HG03571 (cell line): ENCODE results near the gene XPR1.
"Not testable (repeated sequence)": the region's sequence is repeated elsewhere in the genome, so short reads cannot be mapped to it uniquely, and the experiment has no call there.

Experiments
- ATAC-seq: cut with Tn5 transposase; IDR thresholded peaks from one replicate; pipeline ENCODE4 v1.9.1; 2021; ENCODE audit not compliant: unreplicated experiment

Gene XPR1

DNA sequence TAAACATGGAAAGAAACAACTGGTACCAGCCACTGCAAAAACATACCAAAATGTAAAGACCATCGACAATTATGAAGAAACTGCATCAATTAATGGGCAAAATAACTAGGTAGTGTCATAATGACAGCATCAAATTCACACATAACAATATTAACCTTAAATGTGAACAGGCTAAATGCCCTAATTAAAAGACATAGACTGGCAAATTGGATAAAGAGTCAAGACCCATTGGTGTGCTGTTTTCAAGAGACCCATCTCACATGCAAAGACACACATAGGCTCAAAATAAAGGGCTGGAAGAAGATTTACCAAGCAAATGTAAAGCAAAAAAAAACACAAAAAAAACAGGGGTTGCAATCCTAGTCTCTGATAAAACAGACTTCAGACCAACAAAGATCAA is 201.4 kb downstream of the XPR1 start:
- not testable (repeated sequence) for ATAC-seq

DNA sequence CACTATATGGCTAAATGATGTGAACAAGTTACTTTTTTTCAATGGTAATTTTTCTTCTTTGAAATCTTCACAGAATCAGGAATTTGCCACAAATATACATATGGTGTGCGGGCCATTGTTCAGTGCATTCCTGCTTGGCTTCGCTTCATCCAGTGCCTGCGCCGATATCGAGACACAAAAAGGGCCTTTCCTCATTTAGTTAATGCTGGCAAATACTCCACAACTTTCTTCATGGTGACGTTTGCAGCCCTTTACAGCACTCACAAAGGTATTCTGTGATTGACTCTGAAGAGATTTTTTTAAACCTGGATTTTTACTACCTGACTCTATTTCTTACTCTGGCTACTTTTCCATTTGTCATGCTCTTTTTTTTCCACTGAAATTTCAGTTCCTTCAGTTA is 204.6 kb downstream of the XPR1 start:
- ATAC-seq: no peak

DNA sequence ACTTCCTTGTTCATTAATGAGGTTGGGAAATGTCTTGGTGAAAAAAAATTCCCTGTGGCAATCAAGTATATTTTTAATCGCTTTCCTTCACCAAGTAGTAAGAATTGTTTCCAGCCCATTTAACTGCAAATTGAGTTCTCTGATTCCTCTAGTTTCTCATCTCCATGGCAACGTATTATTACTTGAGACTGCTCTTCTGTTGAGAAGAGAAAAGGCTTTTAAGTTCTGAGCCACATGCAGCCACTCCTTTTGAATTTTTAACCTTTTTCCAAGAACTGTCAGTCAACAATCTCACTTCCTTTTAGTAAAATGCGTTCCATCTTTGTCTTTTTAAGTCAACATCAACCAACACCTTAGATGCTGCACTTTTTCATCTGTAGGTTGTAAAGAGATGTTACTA is 205.2 kb downstream of the XPR1 start:
- ATAC-seq: no peak

DNA sequence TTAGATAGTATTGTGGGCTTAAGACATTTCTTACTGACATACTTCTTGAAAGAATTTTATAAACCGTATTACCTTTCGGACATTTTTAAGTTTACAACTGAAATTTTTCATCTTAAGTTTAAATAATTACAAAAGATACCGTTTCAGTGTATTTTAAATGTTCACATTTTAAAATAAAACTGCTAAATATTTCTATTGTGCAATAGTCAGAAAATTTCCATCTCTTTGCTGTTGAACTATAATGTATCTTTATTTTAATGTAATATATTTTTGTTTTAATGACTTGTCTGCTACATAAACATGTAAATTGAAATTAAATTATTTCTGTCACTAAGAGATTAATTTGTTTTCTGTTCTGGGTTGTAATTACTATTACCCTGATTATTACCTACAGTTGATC is 206.7 kb downstream of the XPR1 start:
- ATAC-seq: no peak

DNA sequence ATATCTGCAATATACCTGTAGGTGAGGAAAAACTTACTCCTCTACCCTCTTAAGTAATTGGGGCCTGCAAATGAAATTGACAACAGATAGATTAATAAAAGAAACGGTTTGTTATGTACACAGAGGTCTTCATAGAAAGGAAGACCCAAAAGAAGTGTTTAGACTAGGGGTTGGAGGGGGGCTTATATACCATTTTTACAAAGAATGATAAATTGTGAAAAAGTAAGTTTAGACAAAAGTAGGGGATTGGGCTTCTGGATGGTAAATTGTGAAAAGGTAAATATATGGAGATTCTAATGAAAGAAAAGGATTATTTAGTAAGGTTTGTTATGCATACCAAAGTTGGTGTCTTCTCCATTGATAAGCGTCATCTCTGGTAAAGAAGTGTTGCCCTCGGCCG is 207.7 kb downstream of the XPR1 start:
- ATAC-seq: no peak

DNA sequence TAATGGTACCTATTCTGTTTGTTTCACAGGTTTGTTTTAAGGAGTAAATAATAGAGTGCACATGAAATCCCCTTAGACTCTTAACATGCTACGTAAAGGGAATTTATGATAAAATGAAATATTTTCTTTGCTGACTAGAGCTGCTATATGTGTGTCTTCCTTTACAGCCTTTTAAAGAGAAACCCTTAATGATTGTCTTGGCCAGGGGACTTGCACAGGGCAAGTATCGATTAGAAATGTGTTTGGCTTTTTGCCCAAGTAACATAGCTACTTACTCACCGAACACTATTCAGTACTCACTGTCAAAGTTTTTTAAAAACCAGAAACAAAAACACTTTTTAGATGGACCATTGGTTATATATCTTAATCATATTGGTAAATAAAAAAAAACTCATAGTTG is 209.6 kb downstream of the XPR1 start:
- no peak for ATAC-seq

DNA sequence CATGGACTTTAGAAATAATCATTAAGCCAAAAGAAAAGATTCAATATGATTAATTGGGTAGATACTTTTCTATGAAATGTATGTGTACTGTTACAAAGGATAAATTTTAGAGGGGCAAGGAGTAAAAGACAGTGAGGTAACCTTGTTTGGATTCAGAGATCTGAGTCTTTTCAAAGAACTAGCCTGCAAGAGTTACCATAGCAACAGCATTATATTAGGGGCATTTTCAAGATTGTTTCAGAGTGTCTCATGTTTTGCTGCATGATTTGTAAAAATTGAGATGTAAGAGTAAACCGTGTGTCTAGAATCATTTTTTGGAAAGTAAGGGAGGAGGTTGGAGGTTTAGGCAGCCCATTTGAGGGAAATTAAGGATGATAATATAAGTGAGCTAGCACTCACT is 210.2 kb downstream of the XPR1 start:
- no peak for ATAC-seq

DNA sequence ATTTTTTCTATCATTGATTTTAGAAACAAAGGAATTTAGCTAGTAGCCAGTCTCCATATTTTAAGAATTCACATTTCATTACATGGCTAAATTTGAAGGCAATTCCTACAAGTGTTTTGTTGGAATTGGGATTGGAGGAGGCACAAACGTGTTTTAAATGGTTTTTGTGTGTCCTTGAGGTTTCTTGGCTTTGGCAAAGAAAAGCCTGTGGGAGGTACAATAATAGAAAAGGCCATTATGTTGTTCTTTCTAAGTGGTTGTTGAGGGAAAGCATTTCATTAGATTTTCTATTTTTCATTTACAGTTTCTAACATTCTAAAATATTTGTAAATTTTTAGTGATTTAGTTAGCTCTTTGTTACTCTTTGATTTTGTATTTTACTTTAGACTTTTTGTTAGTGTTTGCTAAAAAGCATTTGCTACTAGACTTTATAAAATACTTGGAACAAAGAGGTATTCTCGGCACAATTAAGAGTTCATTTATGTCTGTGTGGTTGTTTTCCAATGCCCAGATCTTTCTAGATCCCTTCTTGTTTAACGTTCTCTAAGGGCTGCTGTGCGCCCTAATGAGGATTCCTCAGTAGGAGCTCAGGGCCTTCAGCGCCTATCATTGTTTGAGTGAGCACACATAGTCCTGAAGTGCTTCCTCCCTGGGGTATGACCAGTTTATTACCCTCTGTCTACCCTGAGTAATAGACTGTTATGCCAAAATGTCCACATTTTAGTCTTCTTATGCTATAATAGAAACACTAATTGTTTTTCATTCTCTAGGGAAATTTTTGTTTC is 210.9 kb downstream of the XPR1 start:
- no peak for ATAC-seq

DNA sequence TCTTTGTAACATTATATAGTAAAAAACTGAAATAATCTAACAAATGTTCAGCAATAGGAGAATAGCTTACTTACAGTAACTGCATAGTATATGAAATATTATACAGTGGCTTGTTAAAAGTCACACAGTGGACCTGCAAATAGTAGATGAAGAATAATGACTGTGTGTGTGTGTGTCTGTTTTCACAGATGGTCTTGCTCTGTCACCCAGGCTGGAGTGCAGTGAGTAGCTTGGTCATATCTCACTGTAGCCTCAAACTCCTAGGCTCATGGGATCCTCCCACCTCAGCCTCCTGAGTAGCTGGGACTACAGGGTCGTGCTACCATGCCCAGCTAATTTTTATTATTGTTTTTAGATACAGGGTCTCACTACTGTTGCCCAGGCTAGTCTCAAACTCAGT is 213.5 kb downstream of the XPR1 start:
- ATAC-seq: no peak

DNA sequence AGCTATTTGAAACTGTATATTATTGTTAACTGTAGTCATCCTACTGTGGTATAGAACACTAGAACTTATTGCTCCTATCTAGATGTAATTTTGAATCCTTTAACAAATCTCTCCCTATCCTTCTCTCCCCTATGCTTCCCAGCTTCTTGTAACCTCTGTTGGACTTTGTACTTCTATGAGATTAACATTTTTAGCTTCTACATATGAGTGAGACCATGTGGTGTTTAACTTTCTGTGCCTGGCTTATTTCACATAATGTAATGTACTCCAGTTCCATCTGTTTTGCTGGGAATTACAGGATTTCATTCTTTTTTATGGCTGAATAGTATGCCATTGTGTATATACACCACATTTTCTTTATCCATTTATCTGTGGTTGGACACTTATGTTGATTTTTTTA is 216.4 kb downstream of the XPR1 start:
- no peak for ATAC-seq

DNA sequence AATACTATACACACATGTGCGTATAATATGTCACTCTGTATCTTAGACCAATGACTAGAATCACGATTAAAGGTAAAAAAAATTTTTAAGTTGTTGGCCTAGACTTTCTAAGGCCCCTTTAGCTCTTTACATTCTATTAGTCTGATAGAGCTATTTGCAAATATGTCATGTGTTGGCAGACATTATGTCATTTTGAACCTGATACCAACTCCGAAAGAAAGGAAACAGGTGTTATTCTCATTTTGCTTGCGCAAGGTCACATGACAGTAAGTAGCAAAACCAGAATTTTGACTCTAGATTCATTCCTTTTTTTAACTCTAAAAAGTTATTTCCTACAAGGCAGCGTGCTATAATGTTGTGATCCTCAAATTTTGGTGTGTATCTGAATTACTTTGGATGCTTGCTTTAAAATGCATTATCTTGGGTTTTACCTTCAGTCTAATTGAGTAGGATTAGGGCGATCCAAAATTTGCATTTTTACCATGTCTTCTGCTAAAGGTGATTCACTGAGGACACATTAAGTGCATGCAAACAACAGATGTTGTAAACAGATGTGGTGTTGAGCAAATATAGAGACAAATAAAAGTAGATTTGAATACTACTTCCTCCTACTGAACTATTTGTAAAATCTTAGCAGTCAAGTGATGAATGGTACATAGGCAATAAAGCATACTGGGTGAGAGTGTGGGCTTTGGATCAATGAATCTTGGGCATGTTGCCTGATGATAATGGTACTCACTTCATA is 217.4 kb downstream of the XPR1 start:
- ATAC-seq: no peak

DNA sequence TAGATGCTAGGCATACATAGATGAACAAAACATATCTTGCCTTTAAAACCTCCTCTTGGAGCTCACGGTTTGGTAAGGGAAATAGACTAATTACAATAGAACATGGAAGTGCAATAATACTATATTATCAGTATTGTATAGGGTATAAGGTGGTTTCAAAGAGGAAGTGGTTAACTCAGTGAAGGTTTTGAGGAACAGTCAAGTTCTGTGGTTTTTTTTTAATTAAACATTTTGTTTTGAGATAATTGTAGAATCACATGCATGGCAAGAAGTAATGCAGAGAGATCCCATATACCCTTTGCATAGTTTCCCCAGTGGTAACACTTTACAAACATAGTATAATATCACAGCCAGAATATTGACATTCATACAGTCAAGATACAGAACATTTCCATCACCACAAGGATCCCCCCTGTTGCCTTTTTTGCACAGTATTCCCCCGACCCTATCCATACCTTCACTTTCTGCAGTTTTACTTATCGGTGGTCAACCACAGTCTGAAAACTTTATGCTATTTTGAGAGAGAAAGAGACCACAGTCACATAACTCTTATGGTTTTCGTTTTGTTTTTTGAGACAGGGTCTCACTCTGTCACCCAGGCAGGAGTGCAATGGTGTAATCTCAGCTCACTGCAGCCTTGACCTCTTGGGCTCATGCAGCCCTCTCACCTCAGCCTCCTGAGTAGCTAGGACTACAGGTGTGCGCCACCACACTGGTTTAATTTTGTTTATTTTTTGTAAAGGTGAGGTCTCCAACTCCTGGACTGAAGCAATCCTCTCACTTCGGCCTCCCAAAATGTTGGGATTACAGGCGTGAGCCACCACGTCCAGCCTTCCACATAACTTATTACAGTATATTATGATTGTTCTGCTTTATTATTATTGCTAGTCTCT is 220.4 kb downstream of the XPR1 start:
- ATAC-seq: peak; percentile 51

DNA sequence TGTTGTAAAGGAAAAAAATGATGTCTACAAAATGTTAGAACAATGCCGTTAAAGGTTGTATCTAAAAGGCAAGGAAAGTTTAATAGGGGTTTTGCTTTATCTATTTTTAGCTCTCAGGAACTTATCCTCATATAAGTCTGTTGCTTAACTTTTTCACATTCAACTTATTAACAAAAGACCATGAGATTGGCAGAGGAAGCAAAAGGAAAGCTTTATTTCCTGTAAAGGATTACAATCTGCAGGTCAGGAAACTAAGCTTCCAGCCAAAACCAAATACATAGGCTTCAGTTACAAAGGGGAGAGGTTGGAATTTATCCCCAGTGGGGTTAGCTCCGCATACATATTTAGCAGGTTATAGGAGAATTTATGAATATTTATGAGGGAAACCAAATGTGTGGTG is 222.2 kb downstream of the XPR1 start:
- no peak for ATAC-seq

DNA sequence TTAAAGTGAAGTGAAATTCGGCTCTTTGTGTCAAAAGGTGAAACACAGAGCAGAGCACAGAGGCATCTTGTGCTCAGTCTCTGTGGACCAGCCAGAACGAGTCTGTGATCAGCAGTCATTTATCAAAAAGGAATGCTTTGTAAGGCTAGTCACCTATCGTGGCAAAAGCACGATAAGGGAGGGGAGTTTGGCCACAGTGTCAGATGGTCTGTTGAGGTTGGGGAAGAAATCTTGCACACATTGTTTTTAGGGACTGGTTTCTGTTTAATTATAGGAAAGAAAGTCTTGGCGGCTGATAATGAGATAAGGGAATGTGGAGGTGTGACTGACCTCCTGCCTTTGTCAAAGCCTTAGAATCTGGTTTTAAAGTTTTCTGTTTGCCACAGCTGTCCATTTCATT is 222.6 kb downstream of the XPR1 start:
- no peak for ATAC-seq

DNA sequence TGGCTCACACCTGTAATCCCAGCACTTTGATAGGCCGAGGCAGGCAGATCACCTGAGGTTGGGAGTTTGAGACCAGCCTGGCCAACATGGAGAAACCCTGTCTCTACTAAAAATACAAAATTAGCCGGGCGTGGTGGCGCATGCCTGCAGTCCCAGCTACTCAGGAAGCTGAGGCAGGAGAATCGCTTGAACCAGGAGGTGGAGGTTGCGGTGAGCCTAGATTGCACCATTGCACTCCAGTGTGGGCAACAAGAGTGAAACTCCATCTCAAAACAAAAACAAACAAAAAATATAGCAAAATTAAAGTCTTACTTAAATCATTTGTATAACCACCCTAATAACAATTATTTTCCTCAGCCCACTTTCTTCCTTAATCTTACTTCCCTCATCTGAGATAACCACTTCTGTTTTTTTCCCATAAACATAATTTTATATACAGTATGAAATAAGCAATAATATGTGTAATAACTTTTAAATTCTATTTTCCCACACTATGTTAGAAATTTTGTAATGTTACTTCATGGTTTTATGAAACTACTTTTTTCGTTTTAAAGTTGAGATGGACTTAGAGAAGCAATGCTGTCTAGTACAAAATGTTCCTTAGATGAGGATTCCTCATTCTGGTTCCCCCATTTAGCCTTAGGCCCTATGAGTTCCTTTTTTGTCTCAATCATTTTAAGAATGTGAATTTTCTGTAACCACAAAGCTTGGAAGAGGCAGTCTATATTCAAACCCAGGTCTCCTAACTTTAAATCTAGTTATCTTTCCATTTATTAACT is 226.3 kb downstream of the XPR1 start:
- ATAC-seq: not testable (repeated sequence)

DNA sequence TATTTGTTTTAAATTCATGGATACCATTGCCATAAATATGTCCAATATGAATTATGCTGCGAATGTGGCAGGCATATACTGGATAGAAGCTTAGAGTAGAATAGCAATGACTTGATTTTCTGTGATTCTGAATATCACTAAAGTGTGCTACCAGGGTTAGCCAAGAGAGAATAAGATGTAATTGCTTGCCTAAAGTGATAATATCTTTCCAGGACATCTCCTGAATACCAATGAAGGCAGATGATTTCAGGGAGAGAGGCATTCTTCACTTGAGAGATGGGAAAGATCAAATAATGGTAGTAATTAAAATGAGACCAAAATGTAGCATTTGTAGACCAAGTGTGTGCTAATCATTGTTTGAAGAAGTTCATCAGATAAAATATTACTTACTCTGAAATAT is 227.5 kb downstream of the XPR1 start:
- no peak for ATAC-seq

DNA sequence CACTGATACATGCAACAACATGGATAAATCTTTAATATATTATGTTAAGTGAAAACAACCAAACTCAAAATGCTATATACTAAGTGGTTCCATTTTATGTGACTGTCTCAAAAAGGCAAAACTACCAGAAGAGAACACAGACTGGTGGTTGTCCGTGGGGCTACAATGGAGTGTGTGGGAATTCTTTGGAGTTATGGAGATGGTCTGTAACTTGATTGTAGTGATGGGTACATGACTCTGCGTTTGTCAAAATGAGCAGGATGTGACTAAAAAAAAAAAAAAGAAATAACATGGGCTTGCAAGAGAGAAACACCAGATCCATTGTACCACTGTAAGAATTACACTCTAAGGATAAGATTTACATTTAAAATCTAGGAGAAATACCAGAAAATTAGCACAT is 228.7 kb downstream of the XPR1 start:
- no peak for ATAC-seq

DNA sequence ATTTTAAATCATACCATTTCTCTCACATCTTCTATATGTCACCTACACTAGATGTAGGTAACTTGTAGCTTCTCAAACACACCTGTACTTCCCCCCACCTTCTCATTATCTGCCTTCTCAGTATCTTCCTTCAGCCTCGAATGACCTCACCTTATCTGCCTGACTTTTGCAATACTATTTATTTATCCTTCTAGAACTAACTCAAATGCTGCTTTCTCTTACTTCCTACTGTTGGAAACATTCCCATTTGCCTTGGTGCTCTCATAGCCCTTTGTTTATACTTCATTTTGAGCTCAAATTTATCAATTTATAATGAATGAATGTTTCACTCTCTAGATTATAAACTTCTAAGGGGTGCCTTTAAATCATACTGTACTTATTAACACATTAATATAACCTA is 230.5 kb downstream of the XPR1 start:
- ATAC-seq: no peak

DNA sequence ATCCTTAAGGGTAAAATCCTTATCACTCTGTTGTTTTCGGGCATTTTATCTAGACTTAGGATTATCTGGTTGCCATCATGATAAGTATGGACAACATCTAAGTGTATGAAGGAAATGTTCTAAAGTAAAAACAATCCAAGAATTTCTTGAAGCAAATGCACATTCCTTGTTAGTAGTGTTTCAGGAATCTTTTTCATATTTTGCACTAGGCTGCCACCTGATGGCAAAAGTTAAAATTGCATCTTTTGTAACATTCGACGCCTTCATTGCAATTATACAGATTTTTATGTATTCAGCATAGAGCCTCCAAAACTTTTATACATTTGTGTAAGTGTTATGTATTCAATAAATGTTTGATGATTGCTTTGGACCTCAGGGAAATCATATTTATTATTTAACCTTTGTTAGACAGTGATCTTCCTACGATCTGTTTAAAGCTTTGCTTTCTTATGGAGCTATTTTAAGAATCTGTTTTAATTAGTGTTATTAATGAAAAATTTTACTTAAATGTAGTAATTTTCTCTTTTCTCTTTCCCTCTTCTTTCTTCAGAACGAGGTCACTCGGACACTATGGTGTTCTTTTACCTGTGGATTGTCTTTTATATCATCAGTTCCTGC is 231.4 kb downstream of the XPR1 start:
- ATAC-seq: no peak

DNA sequence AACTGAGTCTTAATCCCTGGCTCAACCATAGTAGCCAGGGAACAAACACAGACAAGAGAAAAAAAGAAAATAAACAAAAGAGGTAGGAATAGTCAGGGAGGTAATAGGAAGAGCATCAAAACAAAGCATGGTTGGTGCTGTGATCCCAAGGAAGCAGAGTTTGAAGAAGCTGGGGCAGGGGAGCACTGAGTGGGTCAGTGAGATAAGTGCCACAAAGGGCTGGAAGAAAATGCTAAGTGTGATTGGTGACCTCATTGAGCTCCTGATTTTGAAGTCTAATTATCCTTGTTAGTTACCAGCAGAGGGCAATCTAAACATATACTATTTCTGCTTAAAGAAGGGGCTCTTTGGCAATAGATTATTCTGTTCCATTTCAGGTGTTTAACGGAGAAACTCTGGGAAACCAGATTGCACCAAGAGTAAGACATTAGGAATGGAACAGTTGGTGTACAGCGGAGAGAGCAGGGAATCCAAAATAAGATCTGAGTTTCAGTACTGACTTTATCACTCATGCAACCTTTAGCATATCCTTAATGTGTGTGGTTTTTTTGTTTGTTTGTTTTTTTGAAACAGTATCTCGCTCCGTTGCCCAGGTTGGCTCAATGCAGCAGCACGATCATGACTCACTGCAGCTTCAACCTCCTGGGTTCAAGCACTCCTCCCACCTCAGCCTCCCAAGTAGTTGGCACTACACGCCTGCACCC is 250.1 kb downstream of the XPR1 start:
- no peak for ATAC-seq
